ENCODE data around the gene TMEM39B. TPM values are rescaled to one million over a fixed set of nuclear protein-coding genes. Genes with fewer than 3 reads are reported as not detected.
"Not testable (repeated sequence)": the region's sequence is repeated elsewhere in the genome, so short reads cannot be mapped to it uniquely, and the experiment has no call there.

TMEM39B gene
- polyA plus RNA-seq, 1 donor: 14.9 TPM

DNA sequence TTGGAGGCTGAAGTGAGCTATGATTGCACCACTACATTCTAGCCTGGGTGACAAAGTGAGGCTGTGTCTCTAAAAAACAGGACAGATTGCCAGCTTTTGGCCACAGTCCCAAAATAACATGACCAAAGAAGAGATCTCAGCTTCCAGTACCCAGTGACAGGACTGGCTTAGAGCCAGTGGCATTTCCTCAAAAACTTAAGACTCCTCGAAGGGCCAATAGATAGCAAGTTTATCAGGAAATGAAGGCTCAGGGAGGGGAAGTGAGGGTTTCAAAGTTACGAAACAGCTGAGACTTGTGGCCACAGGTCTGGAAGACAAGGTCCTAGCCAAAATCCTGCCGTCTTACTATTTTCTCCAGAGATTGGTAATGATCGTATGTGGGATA, 6.3 kb upstream of the TMEM39B start:
- H3K27ac ChIP-seq (ENCODE audit: low read length): no peak overlapping the region
- WGBS (ENCODE audit: insufficient coverage, low lambda C conversion rate): 55% methylated on average over 3 of the region's 4 CpGs
- peak; percentile 20 to 41 for DNase-seq
- H3K27me3 ChIP-seq (ENCODE audit: control insufficient read depth, insufficient read depth, low read length): no peaks in the 10 kb centered on the region
- H3K4me1 ChIP-seq (ENCODE audit: control insufficient read depth, insufficient read depth, low read length): peaks cover 12% of the 10 kb centered on the region
- no peaks in the 10 kb centered on the region for H3K9me3 ChIP-seq (ENCODE audit: control insufficient read depth, low read depth, low read length)
- peaks cover 6% of the 10 kb centered on the region for H3K36me3 ChIP-seq (ENCODE audit: control insufficient read depth, insufficient read depth, low read length)
- H3K4me3 ChIP-seq (ENCODE audit: low read length): no peak overlapping the region

- no CpG with 5 or more reads among the region's 5 CpGs for WGBS (ENCODE audit: insufficient coverage, low lambda C conversion rate)
- Histone ChIP-seq H3K27ac (ENCODE audit: low read length) (no peak overlapping the region), H3K27me3 (ENCODE audit: control insufficient read depth, insufficient read depth, low read length) (no peaks in the 10 kb centered on the region), H3K4me1 (ENCODE audit: control insufficient read depth, insufficient read depth, low read length) (peaks cover 11% of the 10 kb centered on the region), H3K9me3 (ENCODE audit: control insufficient read depth, low read depth, low read length) (peaks cover 4% of the 10 kb centered on the region), H3K36me3 (ENCODE audit: control insufficient read depth, insufficient read depth, low read length) (no peaks in the 10 kb centered on the region), H3K4me3 (ENCODE audit: low read length) (no peak overlapping the region)
- no peak for DNase-seq
Observed at GRCh38 chr1:32068957-32069588, 3.7 kb upstream of the TMEM39B start.

DNA sequence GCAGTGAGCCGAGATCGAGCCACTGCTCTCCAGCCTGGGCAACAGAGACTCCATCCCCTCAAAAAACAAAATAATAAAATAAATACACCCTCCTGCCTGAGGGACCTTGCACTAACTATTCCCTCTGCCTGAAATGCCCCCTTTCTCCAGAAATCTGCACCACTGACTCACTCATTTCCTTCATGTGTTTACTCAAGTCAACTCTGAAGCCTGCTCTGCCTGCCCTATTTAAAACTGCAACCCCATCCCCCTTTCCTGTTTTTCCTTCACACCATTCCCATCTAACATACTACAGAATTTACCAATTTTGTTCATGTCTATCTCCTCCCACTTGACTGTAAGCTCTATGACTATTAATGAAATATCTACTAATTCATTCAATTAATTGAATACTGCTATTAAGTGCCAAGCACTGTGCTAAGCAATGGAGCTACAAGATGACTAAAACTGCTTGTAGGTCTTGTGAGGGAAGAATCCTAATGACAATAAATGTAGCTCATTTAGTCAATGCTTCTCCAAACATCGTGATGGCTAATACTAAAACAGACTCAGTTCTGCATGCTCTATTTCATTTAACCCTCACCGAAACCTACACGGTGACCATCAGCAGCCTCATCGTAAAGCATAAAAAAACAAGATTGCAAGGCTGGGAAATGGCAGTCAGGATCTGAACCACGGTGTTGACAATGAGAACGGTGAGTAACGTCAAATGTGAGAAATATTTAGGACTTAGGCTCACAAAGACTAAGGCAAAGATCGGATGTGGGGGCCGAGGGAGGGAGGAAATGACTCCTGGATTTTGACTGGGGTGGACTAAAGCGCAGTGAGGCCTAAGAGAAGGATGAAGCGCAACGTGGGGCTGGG, 749 bp upstream of the TMEM39B start:
- H3K36me3 ChIP-seq (ENCODE audit: control insufficient read depth, insufficient read depth, low read length): peaks cover 16% of the 10 kb centered on the region
- peaks cover 3% of the 10 kb centered on the region for H3K4me1 ChIP-seq (ENCODE audit: control insufficient read depth, insufficient read depth, low read length)
- H3K27ac ChIP-seq (ENCODE audit: low read length): peak overlapping the region; percentile 99
- WGBS (ENCODE audit: insufficient coverage, low lambda C conversion rate): 0% methylated on average over 2 of the region's 14 CpGs
- H3K27me3 ChIP-seq (ENCODE audit: control insufficient read depth, insufficient read depth, low read length): no peaks in the 10 kb centered on the region
- peaks cover 4% of the 10 kb centered on the region for H3K9me3 ChIP-seq (ENCODE audit: control insufficient read depth, low read depth, low read length)
- peak overlapping the region; percentile 97 for H3K4me3 ChIP-seq (ENCODE audit: low read length)
- DNase-seq: no peak

DNA sequence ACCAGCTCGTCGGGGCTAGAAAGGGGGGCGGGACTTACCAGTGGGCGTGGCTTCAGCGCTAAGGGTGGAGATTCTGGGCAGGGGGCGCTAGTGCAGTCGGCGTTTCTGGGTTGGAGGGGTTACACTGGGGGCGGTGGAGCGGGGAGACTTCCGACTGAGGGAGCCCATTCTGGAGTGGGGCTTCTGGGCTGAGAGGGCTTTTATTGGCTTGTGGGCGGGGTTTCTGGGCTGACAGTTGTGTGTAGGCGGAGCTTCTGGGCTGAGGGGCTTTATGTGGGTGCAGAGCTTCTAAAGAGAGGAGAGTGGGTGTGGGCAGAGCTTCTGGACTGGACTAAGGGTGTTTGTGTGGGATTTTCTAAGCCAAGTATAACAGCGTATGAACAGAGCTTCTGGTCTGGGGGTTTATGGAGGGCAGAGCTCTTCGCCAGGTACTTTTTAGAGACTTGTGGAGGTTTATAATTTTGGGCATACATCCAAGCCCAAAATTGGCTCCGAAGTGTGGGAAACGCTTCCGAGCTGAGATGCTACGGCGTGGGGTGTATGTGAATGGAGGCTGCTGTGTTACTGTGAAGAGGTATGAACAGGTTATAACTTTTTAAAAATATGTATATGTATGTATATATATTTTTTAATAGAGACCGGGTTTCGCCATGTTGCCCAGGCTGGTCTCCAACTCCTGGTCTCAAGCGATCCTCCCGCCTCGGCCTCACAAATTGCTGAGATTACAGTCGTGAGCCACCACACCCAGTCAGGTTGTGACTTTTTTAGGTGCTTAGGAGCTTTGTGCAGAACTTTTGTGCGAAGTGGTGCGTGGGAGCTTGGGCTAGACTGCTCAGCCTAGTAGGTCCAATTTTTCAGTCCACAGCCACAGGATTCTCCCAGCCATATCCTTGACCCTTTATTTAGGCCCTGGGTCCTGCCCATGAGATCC, 825 bp downstream of the TMEM39B start:
- peak overlapping the region; percentile 99 for H3K27ac ChIP-seq (ENCODE audit: low read length)
- DNase-seq: no peak
- peaks cover 4% of the 10 kb centered on the region for H3K9me3 ChIP-seq (ENCODE audit: control insufficient read depth, low read depth, low read length)
- H3K4me1 ChIP-seq (ENCODE audit: control insufficient read depth, insufficient read depth, low read length): peaks cover 3% of the 10 kb centered on the region
- peaks cover 30% of the 10 kb centered on the region for H3K36me3 ChIP-seq (ENCODE audit: control insufficient read depth, insufficient read depth, low read length)
- 100% methylated on average over 1 of the region's 28 CpGs for WGBS (ENCODE audit: insufficient coverage, low lambda C conversion rate)
- H3K27me3 ChIP-seq (ENCODE audit: control insufficient read depth, insufficient read depth, low read length): no peaks in the 10 kb centered on the region
- peak overlapping the region; percentile 97 for H3K4me3 ChIP-seq (ENCODE audit: low read length)

DNA sequence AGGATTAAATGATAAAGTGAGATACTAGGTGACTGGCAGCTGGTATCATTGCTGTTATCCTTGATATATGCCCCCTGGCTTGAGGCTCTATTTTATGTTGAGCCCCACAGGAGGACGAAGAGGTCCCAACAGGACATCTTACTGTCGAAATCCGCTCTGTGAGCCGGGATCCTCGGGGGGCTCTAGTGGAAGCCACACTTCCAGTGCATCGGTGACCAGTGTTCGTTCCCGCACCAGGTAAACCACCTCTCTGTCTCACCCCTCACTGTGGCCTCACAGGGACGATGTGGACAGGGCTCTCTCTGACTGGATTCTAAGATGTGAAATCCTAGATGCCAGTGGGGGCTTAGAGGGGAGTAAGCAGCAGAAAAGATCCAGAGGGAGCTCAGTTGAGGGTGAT, 2.1 kb downstream of the TMEM39B start:
- DNase-seq: no peak
- WGBS (ENCODE audit: insufficient coverage, low lambda C conversion rate): no CpG with 5 or more reads among the region's 9 CpGs
- H3K9me3 ChIP-seq (ENCODE audit: control insufficient read depth, low read depth, low read length): peaks cover 4% of the 10 kb centered on the region
- H3K27ac ChIP-seq (ENCODE audit: low read length): no peak overlapping the region
- H3K4me3 ChIP-seq (ENCODE audit: low read length): no peak overlapping the region
- H3K27me3 ChIP-seq (ENCODE audit: control insufficient read depth, insufficient read depth, low read length): no peaks in the 10 kb centered on the region
- peaks cover 3% of the 10 kb centered on the region for H3K4me1 ChIP-seq (ENCODE audit: control insufficient read depth, insufficient read depth, low read length)
- peaks cover 32% of the 10 kb centered on the region for H3K36me3 ChIP-seq (ENCODE audit: control insufficient read depth, insufficient read depth, low read length)

DNA sequence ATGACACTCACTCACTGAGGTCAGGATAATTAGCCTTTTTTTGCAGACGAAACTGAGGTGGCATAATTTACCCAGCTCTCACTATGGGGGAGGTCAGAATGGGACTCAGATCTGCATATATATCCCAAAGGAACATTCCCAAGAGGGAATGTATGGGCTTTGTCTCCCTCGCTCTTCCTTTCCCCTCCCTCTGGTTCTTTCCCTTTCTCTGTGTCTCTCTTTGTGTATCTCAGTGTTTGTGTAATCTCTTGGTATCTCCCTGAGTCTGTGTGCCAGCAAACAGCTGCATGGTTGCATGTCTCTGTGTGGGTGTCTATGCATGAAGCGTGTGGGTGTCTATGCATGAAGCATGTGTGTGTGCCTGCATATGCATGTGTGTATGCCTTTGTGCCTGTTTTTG, 4.7 kb downstream of the TMEM39B start:
- H3K9me3 ChIP-seq (ENCODE audit: control insufficient read depth, low read depth, low read length): peaks cover 4% of the 10 kb centered on the region
- no peak for DNase-seq
- H3K4me1 ChIP-seq (ENCODE audit: control insufficient read depth, insufficient read depth, low read length): peaks cover 3% of the 10 kb centered on the region
- 100% methylated on average over 1 of the region's 3 CpGs for WGBS (ENCODE audit: insufficient coverage, low lambda C conversion rate)
- H3K4me3 ChIP-seq (ENCODE audit: low read length): no peak overlapping the region
- no peaks in the 10 kb centered on the region for H3K27me3 ChIP-seq (ENCODE audit: control insufficient read depth, insufficient read depth, low read length)
- peaks cover 37% of the 10 kb centered on the region for H3K36me3 ChIP-seq (ENCODE audit: control insufficient read depth, insufficient read depth, low read length)
- no peak overlapping the region for H3K27ac ChIP-seq (ENCODE audit: low read length)

DNA sequence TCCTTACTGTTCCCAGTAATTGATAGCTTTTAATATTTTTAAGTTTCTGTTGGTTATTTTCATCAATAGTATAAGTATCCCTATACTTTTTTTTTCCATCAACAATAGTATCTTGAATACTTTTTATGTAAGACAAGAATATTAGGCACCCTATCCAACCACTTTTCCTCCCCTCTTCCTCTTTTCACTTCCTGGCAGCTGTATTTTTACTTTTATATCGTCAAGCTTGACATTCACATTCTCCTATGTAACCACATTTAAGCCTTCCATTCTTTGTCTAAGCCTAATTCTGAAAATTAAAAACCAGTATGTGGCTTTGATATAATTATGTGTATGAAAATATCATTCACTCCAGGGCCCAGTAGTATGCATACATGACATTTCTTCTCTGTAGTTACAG, 9.3 kb downstream of the TMEM39B start:
- no CpG with 5 or more reads among the region's 1 CpG for WGBS (ENCODE audit: insufficient coverage, low lambda C conversion rate)
- H3K27ac ChIP-seq (ENCODE audit: low read length): no peak overlapping the region
- H3K36me3 ChIP-seq (ENCODE audit: control insufficient read depth, insufficient read depth, low read length): peaks cover 42% of the 10 kb centered on the region
- no peaks in the 10 kb centered on the region for H3K9me3 ChIP-seq (ENCODE audit: control insufficient read depth, low read depth, low read length)
- H3K4me1 ChIP-seq (ENCODE audit: control insufficient read depth, insufficient read depth, low read length): no peaks in the 10 kb centered on the region
- no peaks in the 10 kb centered on the region for H3K27me3 ChIP-seq (ENCODE audit: control insufficient read depth, insufficient read depth, low read length)
- no peak for DNase-seq
- H3K4me3 ChIP-seq (ENCODE audit: low read length): no peak overlapping the region

DNA sequence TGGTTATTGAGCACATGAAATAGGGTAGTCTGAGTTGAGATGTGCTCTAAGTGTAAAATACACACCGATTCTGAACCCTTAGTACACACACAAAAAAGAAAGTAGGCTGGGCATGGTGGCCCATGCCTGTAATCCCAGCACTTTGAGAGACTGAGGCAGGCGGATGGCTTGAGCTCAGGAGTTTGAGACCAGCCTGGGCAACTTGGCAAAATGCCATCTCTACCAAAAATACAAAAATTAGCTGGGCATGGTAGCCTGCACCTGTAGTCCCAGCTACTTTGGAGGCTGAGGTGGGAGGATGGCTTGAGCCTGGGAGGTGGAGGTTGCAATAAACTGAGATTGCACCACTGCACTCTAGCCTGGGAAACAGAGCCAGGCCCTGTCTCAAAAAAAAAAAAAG, 13.6 kb downstream of the TMEM39B start:
- not testable (repeated sequence) for H3K27ac ChIP-seq (ENCODE audit: low read length); H3K4me1 ChIP-seq (ENCODE audit: control insufficient read depth, insufficient read depth, low read length); H3K27me3 ChIP-seq (ENCODE audit: control insufficient read depth, insufficient read depth, low read length); DNase-seq; H3K9me3 ChIP-seq (ENCODE audit: control insufficient read depth, low read depth, low read length); H3K4me3 ChIP-seq (ENCODE audit: low read length)
- no CpG with 5 or more reads among the region's 2 CpGs for WGBS (ENCODE audit: insufficient coverage, low lambda C conversion rate)
- peaks cover 33% of the 10 kb centered on the region for H3K36me3 ChIP-seq (ENCODE audit: control insufficient read depth, insufficient read depth, low read length)

- Histone ChIP-seq H3K27ac (ENCODE audit: low read length) (no peak overlapping the region), H3K9me3 (ENCODE audit: control insufficient read depth, low read depth, low read length) (no peaks in the 10 kb centered on the region), H3K27me3 (ENCODE audit: control insufficient read depth, insufficient read depth, low read length) (no peaks in the 10 kb centered on the region), H3K4me1 (ENCODE audit: control insufficient read depth, insufficient read depth, low read length) (no peaks in the 10 kb centered on the region), H3K36me3 (ENCODE audit: control insufficient read depth, insufficient read depth, low read length) (peaks cover 57% of the 10 kb centered on the region), H3K4me3 (ENCODE audit: low read length) (no peak overlapping the region)
- WGBS (ENCODE audit: insufficient coverage, low lambda C conversion rate): no CpG with 5 or more reads among the region's 8 CpGs
- DNase-seq: no peak
Observed at GRCh38 chr1:32091176-32091575, 18.4 kb downstream of the TMEM39B start.

GRCh38 chr1:32091591-32091990, 18.9 kb downstream of the TMEM39B start:
- no peak for DNase-seq
- no CpG with 5 or more reads among the region's 15 CpGs for WGBS (ENCODE audit: insufficient coverage, low lambda C conversion rate)
- Histone ChIP-seq H3K36me3 (ENCODE audit: control insufficient read depth, insufficient read depth, low read length) (peaks cover 57% of the 10 kb centered on the region), H3K4me1 (ENCODE audit: control insufficient read depth, insufficient read depth, low read length) (no peaks in the 10 kb centered on the region), H3K27ac (ENCODE audit: low read length) (no peak overlapping the region), H3K27me3 (ENCODE audit: control insufficient read depth, insufficient read depth, low read length) (no peaks in the 10 kb centered on the region), H3K9me3 (ENCODE audit: control insufficient read depth, low read depth, low read length) (no peaks in the 10 kb centered on the region), H3K4me3 (ENCODE audit: low read length) (no peak overlapping the region)

All from large intestine (tissue), 3 donors.